HCT116 (cell line): Measurements from ENCODE around the gene UBE2F. TPM values are rescaled to one million over a fixed set of nuclear protein-coding genes. Genes with fewer than 3 reads are reported as not detected.

ENCODE experiments used
- ATAC-seq: fragments of 200-7000 bp; cut with Tn5 transposase; 2 replicates; pipeline ENCODE4 v1.9.1; 2020; ENCODE audit warnings: mild to moderate bottlenecking, moderate library complexity
- BruUV-seq: library from RNA; stranded (reverse); fragments of 400-500 nt; replicated peaks from 2 replicates; lab custom pipeline; 2021; lab: Mats Ljungman, UMichigan
- CTCF ChIA-PET: fragments of 300-600 bp; sonication (Branson Sonifier 250); formaldehyde crosslinking; loops from one replicate; lab custom pipeline; 2021; ENCODE audit warnings: antibody characterized with exemption; lab: Charles Lee
- POLR2A ChIA-PET: fragments of 300-600, 350-600 bp; sonication (Branson Sonifier 250); formaldehyde crosslinking; loops from one replicate; lab custom pipeline; 2021; ENCODE audit warnings: antibody characterized with exemption; lab: Charles Lee
- RAD21 ChIA-PET, 2 experiments: fragments of 300-600 bp; sonication (Branson Sonifier 250); formaldehyde crosslinking; loops; one replicate each; lab custom pipeline; 2023; ENCODE audit warnings: low total read pairs in 2 of 2; ENCODE audit not compliant: uncharacterized antibody in 2 of 2, unreplicated experiment in 2 of 2, low non-redundant PET in 1 of 2; lab: Charles Lee
- DNase-seq: peaks from one replicate; pipeline ENCODE4 v3.0.0-alpha.2; 2010; ENCODE audit warnings: low read depth, low spot score
- H2AFZ ChIP-seq: fragments of 200-600 bp; shearing (Covaris generic), sonication (generic); 2 replicates; pipeline ENCODE4 v1.6.1; 2017; ENCODE audit warnings: low read depth, mixed run types, mixed read lengths, antibody characterized with exemption, low read length; ENCODE audit not compliant: poor library complexity, severe bottlenecking
- H3K27ac ChIP-seq: 2 replicates; pipeline ENCODE4 v1.5.1; 2012; ENCODE audit warnings: low read depth, low read length
- H3K27me3 ChIP-seq: fragments of 200-600 bp; sonication (generic); 2 replicates; pipeline ENCODE4 v1.6.1; 2016; ENCODE audit warnings: mixed run types, low read length, mixed read lengths; ENCODE audit not compliant: insufficient read depth
- H3K36me3 ChIP-seq, 2 experiments: fragments of 200-500 bp in 1 of 2; fragments of 200-600 bp in 1 of 2; sonication (Bioruptor generic) in 1 of 2; sonication (generic) in 1 of 2; 2 replicates each; pipeline versions ENCODE4 v1.5.1 to v1.6.1; 2014 to 2016; ENCODE audit warnings: low read length in 2 of 2, inconsistent platforms in 1 of 2, mixed read lengths in 1 of 2, mixed run types in 1 of 2; ENCODE audit not compliant: insufficient read depth in 2 of 2, control insufficient read depth in 1 of 2
- H3K4me1 ChIP-seq, 2 experiments: fragments of 200-600 bp in 1 of 2; sonication (generic) in 1 of 2; 2 replicates each; pipeline versions ENCODE4 v1.5.1 to v1.6.1; 2012 to 2017; ENCODE audit warnings: low read length in 2 of 2, inconsistent platforms in 1 of 2, mild to moderate bottlenecking in 1 of 2, mixed read lengths in 1 of 2, mixed run types in 1 of 2, moderate library complexity in 1 of 2; ENCODE audit not compliant: insufficient read depth in 2 of 2, control insufficient read depth in 1 of 2
- H3K4me2 ChIP-seq: fragments of 200-600 bp; sonication (generic); 2 replicates; pipeline ENCODE4 v1.6.1; 2017; ENCODE audit warnings: mixed run types, low read length, mixed read lengths
- H3K4me3 ChIP-seq, 2 experiments: fragments of 200-600 bp in 1 of 2; sonication (generic) in 1 of 2; replicated peaks in 1 of 2; 2 replicates each; pipeline ENCODE4 v1.5.1; 2011 to 2016; ENCODE audit warnings: low read length in 2 of 2, control low read depth in 1 of 2, low read depth in 1 of 2, mild to moderate bottlenecking in 1 of 2, mixed read lengths in 1 of 2, mixed run types in 1 of 2
- H3K79me2 ChIP-seq: fragments of 200-600 bp; sonication (generic); 2 replicates; pipeline ENCODE4 v1.6.1; 2017; ENCODE audit warnings: mild to moderate bottlenecking, mixed run types, low read length, moderate library complexity, mixed read lengths; ENCODE audit not compliant: insufficient read depth
- H3K9ac ChIP-seq: fragments of 200-600 bp; sonication (generic); 2 replicates; pipeline ENCODE4 v1.6.1; 2016; ENCODE audit warnings: low read length, mixed read lengths
- H3K9me2 ChIP-seq: fragments of 200-600 bp; sonication (generic), shearing (Covaris generic); 2 replicates; pipeline ENCODE4 v1.6.1; 2017; ENCODE audit warnings: mixed run types, mild to moderate bottlenecking, moderate library complexity; ENCODE audit not compliant: insufficient read depth
- H3K9me3 ChIP-seq, 2 experiments: fragments of 200-500 bp in 1 of 2; fragments of 200-600 bp in 1 of 2; sonication (Bioruptor generic) in 1 of 2; sonication (generic) in 1 of 2; 2 replicates each; pipeline ENCODE4 v1.6.1; 2014 to 2017; ENCODE audit warnings: low read length in 2 of 2, mixed read lengths in 2 of 2, inconsistent platforms in 1 of 2, low read depth in 1 of 2, mild to moderate bottlenecking in 1 of 2, mixed run types in 1 of 2, moderate library complexity in 1 of 2; ENCODE audit not compliant: control insufficient read depth in 1 of 2, insufficient read depth in 1 of 2
- H4K20me1 ChIP-seq: fragments of 200-600 bp; sonication (generic), shearing (Covaris generic); 2 replicates; pipeline ENCODE4 v1.6.1; 2017; ENCODE audit warnings: mixed run types, mild to moderate bottlenecking, moderate library complexity; ENCODE audit not compliant: insufficient read depth
- CTCF ChIP-seq, 3 experiments: fragments of 200-600 bp in 1 of 3; sonication (generic) in 1 of 3; IDR thresholded peaks in 2 of 3; conservative IDR thresholded peaks in 1 of 3; 2 replicates each; pipeline ENCODE4 v1.5.1; 2012 to 2017; ENCODE audit warnings: low read depth in 2 of 3, low read length in 2 of 3, antibody characterized with exemption in 1 of 3, borderline replicate concordance in 1 of 3, control low read depth in 1 of 3, mild to moderate bottlenecking in 1 of 3, mixed read lengths in 1 of 3, mixed run types in 1 of 3, moderate library complexity in 1 of 3; ENCODE audit not compliant: insufficient read depth in 1 of 3
- ELF1 ChIP-seq: IDR thresholded peaks from 2 replicates; pipeline ENCODE4 v1.6.1; 2012; ENCODE audit warnings: low read depth, borderline replicate concordance
- EZH2phosphoT487 ChIP-seq: fragments of 200-600 bp; IDR thresholded peaks from 2 replicates; pipeline ENCODE4 v1.6.1; 2018; ENCODE audit warnings: antibody characterized with exemption, borderline replicate concordance
- JUND ChIP-seq: IDR thresholded peaks from 2 replicates; pipeline ENCODE4 v1.6.1; 2012
- RAD21 ChIP-seq: IDR thresholded peaks from 2 replicates; pipeline ENCODE4 v1.6.1; 2012; ENCODE audit warnings: low read depth, mild to moderate bottlenecking
- SIN3A ChIP-seq: IDR thresholded peaks from 2 replicates; pipeline ENCODE4 v1.6.1; 2012; ENCODE audit warnings: low read depth
- SP1 ChIP-seq: IDR thresholded peaks from 2 replicates; pipeline ENCODE4 v1.6.1; 2012; ENCODE audit warnings: low read depth
- ZBTB33 ChIP-seq: IDR thresholded peaks from 2 replicates; pipeline ENCODE4 v1.6.1; 2011; ENCODE audit warnings: mild to moderate bottlenecking, low read length, moderate library complexity; ENCODE audit not compliant: insufficient replicate concordance; ENCODE audit errors: extremely low read depth
- intact Hi-C: fragments of 100-400 bp; cut with micrococcal nuclease; formaldehyde crosslinking; loops from 2 replicates; pipeline ENCODE4 v1.10.0; 2022
- total RNA-seq: library from RNA; stranded (reverse); gene quantifications from one replicate; pipeline ENCODE4 v1.2.1, GENCODE V29; 2021; ENCODE audit not compliant: unreplicated experiment

Gene UBE2F
- total RNA-seq, 1 experiment from 2014 or later, result 32.8 TPM

- intact Hi-C loops, result no loop called here
- no TSS peak for BruUV-seq
- Histone ChIP-seq H3K79me2 (no peaks in the 10 kb centered on the region), H2AFZ (no peak overlapping the region), H3K27me3 (no peaks in the 10 kb centered on the region), H4K20me1 (no peaks in the 10 kb centered on the region), H3K9me2 (no peaks in the 10 kb centered on the region), H3K4me3 (no peak overlapping the region), H3K4me2 (no peak overlapping the region), H3K9me3 (no peaks in the 10 kb centered on the region), H3K4me1 (no peaks in the 10 kb centered on the region), H3K27ac (no peak overlapping the region), H3K9ac (no peak overlapping the region), H3K36me3 (no peaks in the 10 kb centered on the region)
- ATAC-seq (peak; percentile 11; the same call in 1 of the 2 replicates), DNase-seq (no peak)
- ChIA-PET CTCF (no interaction called here), RAD21 (no interaction called here), POLR2A (no interaction called here)
- TF ChIP-seq EZH2phosphoT487 (no peak), ZBTB33 (no peak), CTCF (IDR thresholded peaks at IDR 0.05 in 2 of 3, conservative IDR thresholded peaks at IDR 0.05 in 1 of 3; ENCODE audit: borderline replicate concordance in 1 of 3, insufficient read depth in 1 of 3, low read depth in 2 of 3, low read length in 2 of 3) (no peak), SP1 (no peak), JUND (no peak), ELF1 (no peak), SIN3A (no peak), RAD21 (no peak)
Observed at GRCh38 chr2:238042849-238043584, 76.2 kb downstream of the UBE2F start.
